GM19193 (cell line): Measurements from ENCODE around the gene PDE1C.

Experiments used
- POLR2A ChIP-seq: IDR thresholded peaks from 4 replicates; pipeline ENCODE4 v1.6.1; 2011; ENCODE audit not compliant: insufficient read depth, insufficient read length; ENCODE audit errors: extremely low read depth

Gene PDE1C

GRCh38 chr7:31794851-31795344, 275.3 kb downstream of the PDE1C start:
- TF ChIP-seq POLR2A = no peak

DNA sequence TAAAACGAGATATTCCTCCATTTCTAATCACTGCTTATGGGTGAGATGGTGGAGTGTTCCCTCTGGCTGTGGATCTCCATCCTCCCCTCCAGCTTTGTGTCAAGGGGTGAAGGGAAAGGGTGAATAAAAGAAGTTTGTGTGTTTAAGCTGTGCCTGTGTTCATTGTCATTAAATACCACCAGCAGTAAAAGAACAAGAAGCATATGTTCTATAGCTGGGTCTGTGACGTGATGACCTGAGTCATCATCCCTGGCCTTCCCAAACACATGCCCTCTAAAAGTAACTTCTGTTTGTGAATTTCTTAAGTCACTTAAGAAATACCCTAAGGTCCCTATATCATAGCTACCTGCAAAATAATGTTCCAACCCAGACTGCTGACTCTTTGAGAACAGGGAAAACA, 278.3 kb downstream of the PDE1C start:
- no peak for TF ChIP-seq POLR2A

GRCh38 chr7:31788883-31789680, 281.1 kb downstream of the PDE1C start:
- TF ChIP-seq POLR2A = no peak

- no peak for TF ChIP-seq POLR2A
Observed at GRCh38 chr7:31788445-31788844, 281.8 kb downstream of the PDE1C start.

DNA sequence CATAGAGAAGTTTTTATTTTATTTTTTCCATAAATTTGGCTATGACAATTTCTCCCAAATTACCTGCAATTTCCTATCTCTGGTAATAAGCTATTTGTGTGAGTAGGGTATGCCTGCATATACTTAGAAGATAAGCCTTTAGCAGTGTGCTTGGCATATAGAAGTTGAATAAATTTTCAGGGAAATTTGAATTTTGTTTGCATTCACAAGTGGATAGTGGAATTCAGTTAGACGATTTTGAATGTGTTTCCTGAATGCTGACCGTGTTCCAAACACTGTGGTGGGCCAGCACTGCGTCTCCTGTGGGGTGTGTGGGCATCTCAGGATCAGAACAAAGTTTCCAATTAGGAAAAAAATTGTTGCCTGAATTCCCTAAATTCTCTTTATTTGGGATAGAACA, 283.9 kb downstream of the PDE1C start:
- no peak for TF ChIP-seq POLR2A

- no peak for TF ChIP-seq POLR2A
Observed at GRCh38 chr7:31785101-31785500, 285.1 kb downstream of the PDE1C start.

DNA sequence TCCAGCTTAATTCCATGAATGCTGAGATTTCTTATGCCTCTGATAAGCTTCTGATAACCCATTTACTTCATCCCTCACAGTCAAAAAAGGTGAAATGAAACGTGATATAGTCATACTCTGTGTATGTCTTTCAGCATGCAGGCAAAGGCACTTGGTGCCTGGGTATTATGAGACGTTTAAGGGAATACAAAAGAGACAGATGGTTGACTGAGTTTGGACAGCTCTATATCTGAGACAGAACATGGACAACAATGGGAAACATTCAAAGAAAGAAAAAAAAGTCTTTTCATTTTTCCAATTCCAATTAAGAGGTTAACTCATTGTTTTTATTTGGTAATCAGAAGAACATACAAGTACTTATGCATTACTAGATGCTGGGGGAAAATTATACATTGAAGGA, 287.0 kb downstream of the PDE1C start:
- no peak for TF ChIP-seq POLR2A

DNA sequence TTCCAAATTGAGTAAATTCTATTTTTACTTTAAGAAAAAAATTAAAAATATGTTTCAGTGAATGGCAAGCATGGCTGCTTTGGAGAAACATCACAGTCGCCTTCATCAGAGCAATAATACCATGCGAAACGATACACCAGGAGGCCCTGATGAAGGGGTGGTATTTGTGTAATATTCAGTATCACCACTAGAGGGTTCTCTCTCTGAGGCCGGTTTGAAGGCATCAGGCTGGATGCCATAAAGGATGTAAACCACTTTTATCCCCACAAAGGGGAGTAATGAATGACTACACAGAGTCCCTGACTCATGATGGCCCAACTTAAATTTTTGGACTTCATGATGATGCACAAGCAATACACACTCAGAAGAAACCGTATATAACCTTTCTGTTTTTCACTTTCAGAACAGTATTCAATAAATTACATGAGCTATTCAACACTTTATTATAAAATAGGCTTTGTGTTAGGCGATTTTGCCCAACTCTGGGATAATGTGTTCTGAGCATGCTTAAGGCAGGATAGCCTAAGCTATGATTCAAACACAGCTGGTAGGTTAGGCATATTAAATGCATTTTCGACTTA, 287.7 kb downstream of the PDE1C start:
- TF ChIP-seq POLR2A = no peak

DNA sequence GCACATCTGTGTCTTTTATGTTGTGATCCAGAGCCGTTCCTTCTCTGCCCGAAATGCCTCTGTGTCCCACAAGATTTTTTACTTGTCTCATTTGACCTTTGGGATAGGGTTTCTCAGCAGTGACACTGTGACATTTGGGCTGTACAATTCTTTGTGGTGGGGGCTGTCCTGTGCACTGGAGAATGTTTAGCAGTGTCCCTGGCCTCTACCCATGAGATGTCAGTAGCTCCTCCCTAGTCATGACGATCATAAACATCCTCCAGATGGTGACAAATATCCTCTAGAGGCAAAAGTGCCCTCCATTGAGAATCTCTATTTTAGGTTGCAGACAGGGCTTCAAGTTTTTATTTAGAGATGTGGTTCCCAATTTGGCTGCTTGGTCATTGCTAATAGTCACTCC, 291.9 kb downstream of the PDE1C start:
- no peak for TF ChIP-seq POLR2A

DNA sequence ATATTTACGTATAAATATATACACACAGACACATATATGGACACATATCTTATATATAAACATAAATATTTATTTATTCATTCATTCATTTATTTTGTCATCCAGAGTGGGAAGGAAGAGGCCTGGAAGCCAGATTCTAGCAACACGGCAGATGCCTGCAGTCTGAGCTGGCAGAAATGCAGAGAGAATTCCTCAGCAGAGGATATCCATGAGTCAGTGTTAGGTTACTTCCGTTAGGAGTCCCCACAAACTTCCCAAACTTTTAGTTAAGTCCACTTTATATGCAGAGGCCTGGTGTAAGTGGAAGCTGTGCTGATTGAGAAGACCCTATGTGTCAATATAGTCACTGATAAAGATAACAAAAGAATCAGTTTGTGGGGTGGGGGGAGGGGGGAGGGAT, 293.6 kb downstream of the PDE1C start:
- TF ChIP-seq POLR2A = no peak

DNA sequence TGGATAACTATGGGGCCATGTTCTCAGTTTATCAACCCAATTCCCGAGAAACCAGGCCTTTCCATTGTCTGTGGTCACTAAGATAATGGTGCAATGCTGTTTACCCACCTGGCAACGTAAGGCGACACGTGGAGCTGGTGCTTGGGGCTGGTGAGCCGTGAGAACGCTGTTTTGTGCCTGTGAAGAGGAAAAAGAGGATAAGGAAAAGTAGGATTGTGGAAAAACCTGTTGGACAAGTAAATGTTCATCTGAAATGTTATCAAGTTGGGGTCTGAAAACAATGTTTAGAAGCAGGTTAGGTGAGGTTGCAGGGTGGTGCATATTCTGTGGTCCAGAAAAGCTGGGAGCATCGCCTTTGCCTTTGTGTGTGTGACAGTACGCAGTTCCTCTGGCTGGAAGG, 294.7 kb downstream of the PDE1C start:
- no peak for TF ChIP-seq POLR2A

- no peak for TF ChIP-seq POLR2A
Observed at GRCh38 chr7:31772211-31772610, 298.0 kb downstream of the PDE1C start.

GRCh38 chr7:31767686-31768358, 302.4 kb downstream of the PDE1C start:
- TF ChIP-seq POLR2A = no peak

- TF ChIP-seq POLR2A = no peak
Observed at GRCh38 chr7:31764462-31764861, 305.7 kb downstream of the PDE1C start.

GRCh38 chr7:31763548-31763947, 306.7 kb downstream of the PDE1C start:
- TF ChIP-seq POLR2A = no peak

DNA sequence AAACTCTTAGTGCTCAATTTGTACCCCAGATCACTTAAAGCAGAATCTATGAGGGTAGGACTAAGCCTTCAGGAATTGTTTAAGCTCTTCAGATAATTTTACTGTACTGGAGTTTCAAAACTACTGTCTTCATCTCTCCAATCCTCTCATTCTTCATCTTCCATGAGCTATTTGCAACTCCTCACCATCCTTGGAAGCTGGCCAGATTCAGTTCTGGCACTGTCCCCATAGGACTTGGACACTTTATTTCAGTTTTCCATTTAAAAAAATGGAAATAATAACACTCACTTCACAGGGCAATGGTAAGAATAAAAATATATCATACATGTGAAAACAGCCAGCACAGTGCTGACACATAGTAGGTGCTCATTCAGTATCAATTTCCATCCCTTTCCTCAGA, 308.6 kb downstream of the PDE1C start:
- no peak for TF ChIP-seq POLR2A
